Mesenchymal stem cell (in vitro differentiated cells and primary cell): ENCODE results near the gene MYO5B.
A peak's percentile ranks its signal among the peaks of the same experiment; 100 is the strongest.

Experiments
- DNase-seq: peaks from one replicate; pipeline ENCODE4 v3.0.0-alpha.2; 2013
- H2AFZ ChIP-seq: one replicate; pipeline ENCODE4 v1.6.1; 2013; ENCODE audit warnings: low read depth, mild to moderate bottlenecking, control low read depth, inconsistent platforms, low read length, moderate library complexity
- H2AK5ac ChIP-seq: 2 replicates; pipeline ENCODE4 v1.6.1; 2013; ENCODE audit warnings: low read length, moderate library complexity, mild to moderate bottlenecking, inconsistent platforms; ENCODE audit not compliant: severe bottlenecking
- H2BK120ac ChIP-seq: one replicate; pipeline ENCODE4 v1.6.1; 2013; ENCODE audit warnings: low read depth, mild to moderate bottlenecking, inconsistent platforms, low read length, moderate library complexity
- H2BK12ac ChIP-seq, 2 experiments: one replicate each; pipeline ENCODE4 v1.6.1; 2013; ENCODE audit warnings: inconsistent platforms in 2 of 2, low read length in 2 of 2, mild to moderate bottlenecking in 2 of 2, moderate library complexity in 2 of 2, control low read depth in 1 of 2
- H2BK15ac ChIP-seq: one replicate; pipeline ENCODE4 v1.6.1; 2013; ENCODE audit warnings: mild to moderate bottlenecking, low read depth, inconsistent platforms; ENCODE audit not compliant: poor library complexity, severe bottlenecking
- H2BK5ac ChIP-seq: 2 replicates; pipeline ENCODE4 v1.6.1; 2013; ENCODE audit warnings: low read depth, mild to moderate bottlenecking, low read length, control low read depth, inconsistent platforms; ENCODE audit not compliant: poor library complexity, severe bottlenecking
- H3K14ac ChIP-seq, 2 experiments: one replicate each; pipeline ENCODE4 v1.6.1; 2013; ENCODE audit warnings: inconsistent platforms in 2 of 2, low read length in 2 of 2, control low read depth in 1 of 2, mild to moderate bottlenecking in 1 of 2, moderate library complexity in 1 of 2
- H3K18ac ChIP-seq, 2 experiments: one replicate each; pipeline ENCODE4 v1.6.1; 2013; ENCODE audit warnings: inconsistent platforms in 2 of 2, low read length in 2 of 2, control low read depth in 1 of 2, low read depth in 1 of 2, mild to moderate bottlenecking in 1 of 2
- H3K23ac ChIP-seq, 2 experiments: one replicate each; pipeline ENCODE4 v1.6.1; 2013; ENCODE audit warnings: inconsistent platforms in 2 of 2, low read length in 2 of 2, mild to moderate bottlenecking in 2 of 2, moderate library complexity in 2 of 2, control low read depth in 1 of 2
- H3K27ac ChIP-seq: 2 replicates; pipeline ENCODE4 v1.5.1; 2013; ENCODE audit warnings: mild to moderate bottlenecking, moderate library complexity, low read length, control low read depth, inconsistent platforms; ENCODE audit not compliant: poor library complexity, severe bottlenecking
- H3K27me3 ChIP-seq, 2 experiments: 2 replicates each; pipeline versions ENCODE4 v1.6.1 to v1.7.0; 2013; ENCODE audit warnings: low read length in 2 of 2, mild to moderate bottlenecking in 2 of 2, moderate library complexity in 2 of 2, control low read depth in 1 of 2, inconsistent platforms in 1 of 2; ENCODE audit not compliant: control insufficient read depth in 1 of 2, insufficient read depth in 1 of 2
- H3K36me3 ChIP-seq, 2 experiments: 2 replicates each; pipeline versions ENCODE4 v1.6.1 to v1.7.0; 2013; ENCODE audit warnings: low read length in 2 of 2, control low read depth in 1 of 2, inconsistent platforms in 1 of 2, low read depth in 1 of 2, mild to moderate bottlenecking in 1 of 2; ENCODE audit not compliant: insufficient read depth in 2 of 2, control insufficient read depth in 1 of 2
- H3K4ac ChIP-seq, 2 experiments: one replicate each; pipeline ENCODE4 v1.6.1; 2013; ENCODE audit warnings: inconsistent platforms in 2 of 2, low read length in 2 of 2, mild to moderate bottlenecking in 2 of 2, moderate library complexity in 2 of 2, control low read depth in 1 of 2, low read depth in 1 of 2
- H3K4me1 ChIP-seq: 2 replicates; pipeline ENCODE4 v1.6.1; 2013; ENCODE audit warnings: low read depth, low read length, control low read depth; ENCODE audit not compliant: control insufficient read depth, insufficient read depth
- H3K4me2 ChIP-seq: 2 replicates; pipeline ENCODE4 v1.6.1; 2013; ENCODE audit warnings: low read length, mild to moderate bottlenecking, inconsistent platforms; ENCODE audit not compliant: poor library complexity, severe bottlenecking
- H3K4me3 ChIP-seq, 2 experiments: 2 replicates each; pipeline versions ENCODE4 v1.5.1 to v1.7.0; 2013; ENCODE audit warnings: low read length in 2 of 2, mild to moderate bottlenecking in 2 of 2, control low read depth in 1 of 2, low read depth in 1 of 2; ENCODE audit not compliant: insufficient read depth in 1 of 2
- H3K79me1 ChIP-seq: replicated peaks from 2 replicates; pipeline ENCODE4 v1.6.1; 2013; ENCODE audit warnings: mild to moderate bottlenecking, control low read depth, low read length, inconsistent platforms; ENCODE audit not compliant: poor library complexity, severe bottlenecking
- H3K9ac ChIP-seq: 2 replicates; pipeline ENCODE4 v1.7.0; 2013; ENCODE audit warnings: mild to moderate bottlenecking, low read length, moderate library complexity
- H3K9me3 ChIP-seq: 2 replicates; pipeline ENCODE4 v1.7.0; 2013; ENCODE audit warnings: mild to moderate bottlenecking, low read length; ENCODE audit not compliant: control insufficient read depth
- H4K8ac ChIP-seq: one replicate; pipeline ENCODE4 v1.6.1; 2013; ENCODE audit warnings: inconsistent platforms, mild to moderate bottlenecking, low read length, moderate library complexity
- H4K91ac ChIP-seq: one replicate; pipeline ENCODE4 v1.6.1; 2013; ENCODE audit warnings: mild to moderate bottlenecking, low read length, inconsistent platforms
- WGBS: methylation state at CpG from one replicate; pipeline ENCODE4 v1.1.7; 2013; ENCODE audit warnings: mixed read lengths; 5-methylcytosine and 5-hydroxymethylcytosine counted together

Gene MYO5B

DNA sequence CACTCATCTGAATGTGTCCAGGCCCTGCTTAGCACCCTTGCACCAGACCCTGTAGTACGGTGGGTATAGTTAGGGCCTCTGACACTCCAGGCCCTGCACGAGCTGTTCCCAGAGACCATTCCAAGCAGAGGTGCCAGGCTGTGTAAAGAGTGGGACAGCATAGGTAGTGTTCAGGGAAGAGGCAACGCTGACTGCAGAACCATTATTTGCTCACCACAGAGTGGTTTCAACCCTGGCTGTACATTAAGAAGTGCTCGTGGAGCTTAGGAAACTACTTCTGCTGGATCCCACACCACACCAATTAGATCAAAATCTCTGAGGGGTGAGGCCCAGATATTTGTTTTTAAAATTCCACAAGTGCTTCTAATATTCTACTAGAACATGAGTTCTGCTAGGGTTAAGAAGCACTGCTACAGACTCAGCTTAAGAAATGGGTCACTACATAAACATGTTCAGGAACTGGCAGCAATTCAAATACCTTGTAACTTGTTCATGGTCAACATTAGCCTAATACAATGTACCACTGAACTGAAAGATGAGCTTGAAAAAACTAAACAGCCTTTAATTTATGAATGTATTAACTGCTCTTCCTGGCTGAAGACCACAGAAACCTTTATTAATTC, 183.0 kb downstream of the MYO5B start:
- Histone ChIP-seq H2BK5ac (no peak overlapping the region), H4K91ac (peak overlapping the region; percentile 43), H3K4me2 (no peak overlapping the region), H2BK15ac (no peak overlapping the region), H3K18ac (no peak overlapping the region), H3K27me3 (peaks cover 0 to 4% of the 10 kb centered on the region in 2 experiments), H2AK5ac (peak overlapping the region; percentile 14), H3K79me1 (no peaks in the 10 kb centered on the region), H4K8ac (peak overlapping the region; percentile 19), H3K27ac (peak overlapping the region; percentile 18), H3K9me3 (no peaks in the 10 kb centered on the region), H3K4me3 (no peak overlapping the region), H3K36me3 (no peaks in the 10 kb centered on the region), H2AFZ (no peak overlapping the region), H2BK12ac (no peak overlapping the region), H3K9ac (no peak overlapping the region), H3K23ac (no peak overlapping the region), H3K4ac (no peak overlapping the region), H2BK120ac (no peak overlapping the region), H3K14ac (no peak overlapping the region), H3K4me1 (peaks cover 10% of the 10 kb centered on the region)
- peak; percentile 56 for DNase-seq
- WGBS, result 75% methylated on average over 2 of the region's 4 CpGs

- H3K23ac ChIP-seq, result no peak overlapping the region
- peak; percentile 30 for DNase-seq
- H2BK15ac ChIP-seq, result no peak overlapping the region
- H2AK5ac ChIP-seq, result no peak overlapping the region
- H3K79me1 ChIP-seq, result no peaks in the 10 kb centered on the region
- no peaks in the 10 kb centered on the region for H3K36me3 ChIP-seq
- no peak overlapping the region for H4K8ac ChIP-seq
- H3K18ac ChIP-seq, result no peak overlapping the region
- no peak overlapping the region for H2BK120ac ChIP-seq
- H3K27ac ChIP-seq, result no peak overlapping the region
- H3K4me3 ChIP-seq, result no peak overlapping the region
- H3K4me2 ChIP-seq, result no peak overlapping the region
- H3K4ac ChIP-seq, result no peak overlapping the region
- no peak overlapping the region for H2BK5ac ChIP-seq
- H2BK12ac ChIP-seq, result no peak overlapping the region
- H2AFZ ChIP-seq, result no peak overlapping the region
- no peak overlapping the region for H3K14ac ChIP-seq
- WGBS, result 83% methylated on average over 2 of the region's 3 CpGs
- H3K9me3 ChIP-seq, result no peaks in the 10 kb centered on the region
- no peak overlapping the region for H3K9ac ChIP-seq
- H3K4me1 ChIP-seq, result peaks cover 10% of the 10 kb centered on the region
- peaks cover 2 to 10% of the 10 kb centered on the region in 2 experiments for H3K27me3 ChIP-seq
- H4K91ac ChIP-seq, result no peak overlapping the region
Observed at GRCh38 chr18:50009773-50010335, 185.1 kb downstream of the MYO5B start.

GRCh38 chr18:50008306-50008705, 186.6 kb downstream of the MYO5B start:
- Histone ChIP-seq H4K91ac (no peak overlapping the region), H3K18ac (no peak overlapping the region), H3K4ac (no peak overlapping the region), H2BK5ac (no peak overlapping the region), H2AFZ (no peak overlapping the region), H3K4me1 (peaks cover 7% of the 10 kb centered on the region), H4K8ac (no peak overlapping the region), H3K9ac (no peak overlapping the region), H3K4me2 (no peak overlapping the region), H3K4me3 (no peak overlapping the region), H2AK5ac (no peak overlapping the region), H2BK15ac (no peak overlapping the region), H3K23ac (no peak overlapping the region), H2BK12ac (no peak overlapping the region), H3K36me3 (no peaks in the 10 kb centered on the region), H3K14ac (no peak overlapping the region), H3K9me3 (no peaks in the 10 kb centered on the region), H2BK120ac (no peak overlapping the region), H3K27ac (no peak overlapping the region), H3K79me1 (no peaks in the 10 kb centered on the region), H3K27me3 (peaks cover 12 to 13% of the 10 kb centered on the region in 2 experiments)
- no peak for DNase-seq
- 100% methylated on average over 1 of the region's 3 CpGs for WGBS

GRCh38 chr18:50006470-50007046, 188.4 kb downstream of the MYO5B start:
- Histone ChIP-seq H4K91ac (no peak overlapping the region), H3K4me3 (no peak overlapping the region), H3K9me3 (no peaks in the 10 kb centered on the region)

More at GRCh38 chr18:50006470-50007046, 188.4 kb downstream of the MYO5B start:
- no peak overlapping the region for H3K9ac ChIP-seq
- H3K23ac ChIP-seq, result no peak overlapping the region
- H2AFZ ChIP-seq, result no peak overlapping the region
- no peak for DNase-seq
- H2BK120ac ChIP-seq, result no peak overlapping the region
- no peak overlapping the region for H2BK12ac ChIP-seq
- no peak overlapping the region for H3K18ac ChIP-seq
- no peak overlapping the region for H2BK5ac ChIP-seq
- peaks cover 2% of the 10 kb centered on the region for H3K4me1 ChIP-seq
- H2AK5ac ChIP-seq, result no peak overlapping the region
- H2BK15ac ChIP-seq, result no peak overlapping the region
- no peak overlapping the region for H3K4me2 ChIP-seq
- no peak overlapping the region for H3K27ac ChIP-seq
- no peak overlapping the region for H4K8ac ChIP-seq
- no peaks in the 10 kb centered on the region for H3K36me3 ChIP-seq
- H3K14ac ChIP-seq, result no peak overlapping the region
- 84% methylated on average over 2 of the region's 2 CpGs for WGBS
- H3K27me3 ChIP-seq, result peaks cover 12 to 13% of the 10 kb centered on the region in 2 experiments
- no peaks in the 10 kb centered on the region for H3K79me1 ChIP-seq
- H3K4ac ChIP-seq, result no peak overlapping the region
